NCI-H2029 treated with DMSO at 0.1 percent for 48 hours (cell line): ENCODE results near the gene UNCX.

ENCODE experiments used
- DNase-seq: peaks from one replicate; lab custom pipeline; 2025; lab: John Stamatoyannopoulos, UW

The UNCX gene

DNA sequence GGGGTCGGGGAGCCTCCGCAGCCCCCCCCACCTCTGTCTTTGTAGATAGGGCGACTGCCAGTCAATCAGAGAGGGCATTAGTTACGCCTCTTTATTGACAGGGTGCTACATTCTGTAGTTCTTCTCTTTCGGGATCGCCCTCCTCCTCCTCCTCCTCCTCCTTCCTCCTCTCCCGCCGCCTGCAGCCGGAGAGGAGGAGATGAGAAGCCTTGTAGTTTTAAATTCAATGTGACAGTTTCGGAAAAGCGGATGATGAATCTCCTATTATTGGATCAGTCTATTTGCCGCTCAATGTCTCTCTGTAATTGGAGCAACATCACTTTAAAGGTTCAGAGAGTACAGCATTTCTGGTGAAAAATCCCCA lies 587 bp upstream of the UNCX start:
- no peak for DNase-seq

DNA sequence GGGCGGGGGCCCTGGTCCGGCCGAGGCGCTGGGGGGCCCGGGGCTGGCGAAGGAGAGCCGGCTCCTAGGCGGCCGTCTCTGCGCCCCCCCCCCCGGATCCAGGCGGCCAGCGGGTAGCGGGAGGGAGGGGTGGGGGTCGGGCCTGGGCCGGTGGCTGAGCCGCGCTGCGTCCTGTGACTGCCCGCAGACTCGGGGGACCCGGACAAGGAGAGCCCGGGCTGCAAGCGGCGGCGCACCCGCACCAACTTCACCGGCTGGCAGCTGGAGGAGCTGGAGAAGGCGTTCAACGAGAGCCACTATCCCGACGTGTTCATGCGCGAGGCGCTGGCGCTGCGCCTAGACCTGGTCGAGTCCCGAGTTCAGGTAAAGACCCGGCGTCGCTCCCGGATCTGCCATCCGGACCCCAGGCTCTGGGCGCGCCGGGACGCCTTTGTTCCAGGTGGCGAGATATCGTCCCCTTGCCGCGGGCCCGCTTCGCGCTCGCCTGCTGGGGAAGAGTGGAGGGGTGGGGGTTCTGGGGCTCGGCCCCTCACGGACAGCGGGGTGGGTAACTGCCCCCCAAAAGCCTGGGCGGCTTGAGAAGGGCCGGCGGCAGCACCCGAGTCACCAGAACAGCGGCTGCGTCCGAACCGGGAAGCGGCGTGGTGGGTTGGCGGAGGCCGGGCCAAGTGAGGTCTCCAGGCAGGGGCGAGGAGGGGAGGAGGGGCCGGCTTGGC lies 819 bp downstream of the UNCX start:
- no peak for DNase-seq

DNA sequence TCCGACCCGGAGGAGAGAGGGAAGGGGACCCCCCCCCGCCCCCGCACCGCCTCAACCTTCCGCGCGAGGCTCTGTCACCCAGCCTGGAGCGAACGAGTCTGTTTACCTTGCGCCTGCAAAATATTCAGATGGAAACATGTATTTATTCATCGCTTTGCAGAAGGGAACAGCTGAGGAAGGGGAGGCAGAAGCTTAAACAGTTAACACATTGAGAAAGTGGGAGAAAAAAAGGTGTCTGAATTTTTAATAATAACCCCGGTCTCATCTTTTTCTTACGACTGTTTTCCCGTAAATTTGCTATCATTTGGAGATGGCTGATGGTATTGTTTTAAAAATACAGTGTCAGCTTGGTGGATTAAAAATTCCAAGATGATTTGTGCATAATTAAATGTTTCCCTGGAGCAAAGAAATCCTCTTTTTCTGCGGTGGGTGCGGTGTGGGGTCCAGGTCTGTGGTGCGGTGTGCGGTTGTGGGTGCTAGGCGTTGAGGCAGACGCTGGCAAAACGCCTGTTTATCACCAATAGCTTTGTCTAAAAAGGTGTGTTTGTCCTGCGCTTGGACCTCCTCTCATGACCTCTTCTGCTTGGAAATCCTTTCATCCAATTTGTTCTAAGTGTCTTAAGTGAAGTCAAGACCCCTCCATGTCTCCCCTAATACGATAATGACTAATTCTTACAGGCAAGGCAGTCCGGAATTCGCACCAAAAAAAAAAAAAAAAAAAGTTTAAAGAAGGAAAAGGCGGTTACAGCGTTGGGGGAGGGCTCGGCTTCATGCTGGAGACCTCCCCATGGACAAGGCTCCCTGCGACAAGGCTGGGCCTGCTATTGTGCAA lies 1.6 kb downstream of the UNCX start:
- DNase-seq: no peak

DNA sequence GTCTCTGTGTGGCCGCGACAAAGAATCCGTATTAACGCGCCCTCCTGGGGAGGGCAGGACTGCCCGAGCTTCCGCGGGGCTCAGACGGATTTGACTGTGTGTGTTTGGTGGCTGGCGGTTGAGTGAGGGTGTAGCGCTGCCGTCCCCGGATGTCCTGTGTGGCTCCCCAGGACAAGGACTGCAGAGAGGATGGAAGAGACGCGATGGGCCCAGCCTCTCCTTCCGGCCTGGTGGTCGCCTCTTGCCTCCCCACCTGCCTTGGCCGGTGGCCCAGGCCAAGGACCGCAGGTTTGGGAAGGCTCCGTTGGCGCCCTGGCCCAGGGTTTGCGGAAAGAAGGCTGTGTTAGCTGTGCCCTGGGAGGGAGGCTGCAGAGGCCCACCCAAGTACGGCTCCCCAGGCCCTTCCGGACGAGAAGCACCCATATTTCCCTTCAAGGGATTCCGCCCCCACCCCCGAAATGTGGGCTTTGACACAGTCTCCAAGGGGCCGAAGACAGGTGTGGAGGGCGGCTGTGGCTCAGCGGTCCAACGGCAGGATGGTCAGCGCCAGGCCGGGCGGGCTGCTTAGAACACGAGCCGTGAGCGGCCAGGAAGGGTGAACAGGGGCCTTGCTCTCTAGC lies 2.3 kb downstream of the UNCX start:
- no peak for DNase-seq

DNA sequence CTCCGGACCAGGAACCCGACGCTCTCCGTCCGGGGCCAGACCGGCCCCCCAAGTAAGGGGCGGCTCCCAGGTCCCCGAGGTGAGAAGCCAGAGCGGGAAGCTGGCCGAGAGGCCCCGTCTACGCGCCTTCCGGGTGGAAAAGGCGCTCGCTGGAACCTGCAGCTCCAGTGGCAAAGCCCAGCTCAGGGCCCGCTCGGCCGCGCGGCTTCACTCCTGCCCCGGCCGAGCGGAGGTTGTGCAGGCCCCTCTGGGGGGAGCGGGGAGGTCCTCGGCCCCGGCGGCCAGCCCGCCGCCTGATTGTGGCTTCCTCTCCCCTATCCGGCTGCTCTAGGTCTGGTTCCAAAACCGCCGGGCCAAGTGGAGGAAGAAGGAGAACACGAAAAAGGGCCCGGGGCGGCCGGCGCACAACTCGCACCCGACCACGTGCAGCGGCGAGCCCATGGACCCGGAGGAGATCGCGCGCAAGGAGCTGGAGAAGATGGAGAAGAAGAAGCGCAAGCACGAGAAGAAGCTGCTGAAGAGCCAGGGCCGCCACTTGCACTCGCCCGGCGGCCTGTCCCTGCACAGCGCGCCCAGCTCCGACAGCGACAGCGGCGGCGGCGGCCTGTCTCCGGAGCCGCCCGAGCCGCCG lies 2.9 kb downstream of the UNCX start:
- DNase-seq: no peak

DNA sequence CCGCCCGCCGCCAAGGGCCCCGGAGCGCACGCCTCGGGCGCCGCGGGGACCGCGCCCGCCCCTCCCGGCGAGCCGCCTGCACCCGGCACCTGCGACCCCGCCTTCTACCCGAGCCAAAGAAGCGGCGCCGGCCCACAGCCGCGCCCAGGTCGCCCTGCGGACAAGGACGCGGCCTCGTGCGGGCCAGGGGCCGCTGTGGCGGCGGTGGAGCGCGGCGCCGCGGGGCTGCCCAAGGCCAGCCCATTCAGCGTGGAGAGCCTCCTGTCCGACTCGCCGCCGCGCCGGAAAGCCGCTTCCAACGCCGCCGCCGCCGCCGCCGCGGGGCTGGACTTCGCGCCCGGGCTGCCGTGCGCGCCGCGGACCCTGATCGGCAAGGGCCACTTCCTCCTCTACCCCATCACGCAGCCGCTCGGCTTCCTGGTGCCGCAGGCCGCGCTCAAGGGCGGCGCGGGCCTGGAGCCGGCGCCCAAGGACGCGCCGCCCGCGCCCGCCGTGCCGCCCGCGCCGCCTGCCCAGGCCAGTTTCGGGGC lies 3.5 kb downstream of the UNCX start:
- no peak for DNase-seq

DNA sequence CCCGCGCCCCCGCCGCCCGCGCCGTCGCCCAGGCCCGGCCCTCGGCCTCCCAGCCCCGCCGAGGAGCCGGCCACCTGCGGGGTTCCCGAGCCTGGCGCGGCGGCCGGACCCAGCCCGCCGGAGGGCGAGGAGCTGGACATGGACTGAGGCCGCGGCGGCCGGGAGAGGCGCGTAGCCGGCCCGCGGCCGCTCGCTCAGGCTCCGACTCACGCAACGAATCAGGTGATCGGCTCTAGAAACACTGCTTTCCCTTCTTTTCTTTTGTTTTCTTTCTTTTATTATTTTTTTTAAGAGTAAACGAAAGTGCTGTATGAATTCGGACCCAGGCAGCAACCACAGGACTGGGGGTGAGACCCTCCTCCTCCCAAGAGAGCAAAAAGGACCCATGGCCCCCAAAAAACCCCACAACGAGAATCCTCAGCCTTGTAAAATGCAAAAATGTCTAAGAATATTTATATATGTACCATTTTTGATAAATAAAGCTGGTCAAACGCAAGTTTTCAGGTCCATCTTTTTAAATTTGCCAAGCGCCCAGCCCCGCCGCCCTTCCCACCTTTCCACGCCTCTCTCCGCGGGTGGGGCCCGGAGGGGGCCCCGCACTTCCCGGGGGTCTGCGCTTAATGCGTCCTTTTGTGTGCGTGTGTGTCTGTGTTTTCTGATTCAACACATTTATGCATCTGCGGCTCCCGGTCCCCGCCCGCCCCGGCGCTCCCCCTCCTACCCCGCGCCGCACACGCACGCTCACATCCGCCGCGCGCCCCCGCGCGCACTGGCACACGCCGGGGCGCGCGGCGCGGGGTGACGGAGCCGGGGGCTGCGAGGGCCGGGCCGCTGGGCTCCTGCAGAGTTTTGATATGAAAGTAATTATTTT lies 4.4 kb downstream of the UNCX start:
- DNase-seq: no peak

DNA sequence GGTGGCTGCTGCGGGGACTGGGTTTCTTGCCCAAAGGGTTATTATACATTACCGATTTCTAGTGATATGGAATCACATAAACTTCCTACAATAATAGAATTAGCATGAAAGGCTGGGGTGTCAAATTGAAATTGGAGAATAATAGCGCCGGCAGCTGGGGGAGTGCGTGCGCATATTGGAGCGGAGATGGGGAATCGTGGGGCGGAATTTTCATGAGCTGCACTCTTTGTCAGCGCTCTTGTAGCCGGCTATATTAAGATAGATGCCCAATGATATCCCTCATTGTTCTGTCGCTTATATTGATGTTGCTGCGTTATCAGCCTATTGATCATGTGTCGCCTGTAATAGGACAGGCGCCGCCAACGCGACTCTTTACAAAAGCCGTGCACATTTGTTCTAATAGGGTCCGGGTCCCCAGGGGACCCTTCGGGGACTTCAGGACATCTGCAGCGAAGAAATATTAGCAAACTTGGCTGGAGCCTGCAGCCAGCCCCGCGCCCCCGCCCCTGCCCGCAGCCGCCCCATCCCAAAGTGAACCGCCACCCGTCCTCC lies 5.1 kb downstream of the UNCX start:
- no peak for DNase-seq

DNA sequence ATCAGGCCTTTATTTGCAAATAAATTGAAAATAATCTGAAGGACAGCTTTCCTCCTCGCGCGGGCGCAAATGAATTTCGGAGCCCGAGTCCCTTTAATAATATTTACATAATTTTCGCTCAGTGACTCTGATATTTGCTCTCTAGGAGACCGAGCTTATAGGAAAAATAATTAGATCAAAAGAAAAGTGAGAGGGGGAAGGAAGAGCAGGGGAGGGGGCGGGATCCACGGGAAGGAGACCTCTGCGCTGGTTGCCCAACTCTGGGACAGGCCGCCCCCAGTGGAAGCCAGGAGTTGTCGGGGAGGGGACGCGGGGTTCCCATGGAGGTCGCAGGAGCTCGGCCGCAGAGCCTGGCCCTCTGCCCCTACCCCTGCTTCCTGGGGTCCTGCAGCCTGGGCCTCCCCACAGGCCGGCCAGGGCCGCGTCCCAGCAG lies 5.8 kb downstream of the UNCX start:
- no peak for DNase-seq

DNA sequence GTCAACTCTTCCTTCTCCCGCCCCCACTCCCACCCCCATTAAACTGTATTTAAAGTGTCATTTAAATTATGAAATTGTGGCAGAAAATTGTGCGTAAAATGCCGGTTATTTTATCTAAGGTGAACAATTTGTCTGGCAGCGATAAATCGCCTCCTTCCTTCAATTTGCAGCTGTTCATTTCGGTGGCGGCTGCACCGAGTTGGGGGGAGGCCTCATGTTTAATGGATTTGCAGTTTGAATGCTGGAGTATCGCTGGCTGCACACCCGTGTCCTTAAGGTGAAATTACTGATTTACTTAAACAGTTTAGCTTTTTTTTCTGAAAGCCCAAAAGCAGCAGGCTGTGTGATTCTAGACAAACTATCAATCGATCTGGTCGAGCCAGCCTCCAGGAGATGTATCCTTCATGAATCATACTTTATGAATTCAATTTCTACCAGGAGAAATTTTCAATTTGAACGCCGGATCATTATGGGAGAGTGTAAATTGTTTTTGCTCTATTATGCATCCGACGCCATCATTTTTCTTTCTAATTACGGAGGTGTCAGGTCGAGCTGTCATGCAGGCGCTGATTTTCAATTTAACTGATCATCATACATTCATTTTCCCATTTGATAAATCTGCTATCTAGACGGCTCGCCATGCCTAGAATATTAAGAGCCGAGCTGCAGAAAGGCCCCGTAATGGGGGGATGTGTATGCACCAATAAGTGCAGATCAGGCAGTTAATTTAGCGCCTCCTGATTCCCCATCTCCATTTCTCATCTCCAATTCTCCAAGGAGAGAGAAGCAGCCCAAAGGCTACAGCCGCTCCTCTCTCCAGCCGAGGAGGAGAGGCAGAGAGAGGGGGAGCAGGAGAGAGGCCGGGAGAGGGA lies 6.5 kb downstream of the UNCX start:
- no peak for DNase-seq

DNA sequence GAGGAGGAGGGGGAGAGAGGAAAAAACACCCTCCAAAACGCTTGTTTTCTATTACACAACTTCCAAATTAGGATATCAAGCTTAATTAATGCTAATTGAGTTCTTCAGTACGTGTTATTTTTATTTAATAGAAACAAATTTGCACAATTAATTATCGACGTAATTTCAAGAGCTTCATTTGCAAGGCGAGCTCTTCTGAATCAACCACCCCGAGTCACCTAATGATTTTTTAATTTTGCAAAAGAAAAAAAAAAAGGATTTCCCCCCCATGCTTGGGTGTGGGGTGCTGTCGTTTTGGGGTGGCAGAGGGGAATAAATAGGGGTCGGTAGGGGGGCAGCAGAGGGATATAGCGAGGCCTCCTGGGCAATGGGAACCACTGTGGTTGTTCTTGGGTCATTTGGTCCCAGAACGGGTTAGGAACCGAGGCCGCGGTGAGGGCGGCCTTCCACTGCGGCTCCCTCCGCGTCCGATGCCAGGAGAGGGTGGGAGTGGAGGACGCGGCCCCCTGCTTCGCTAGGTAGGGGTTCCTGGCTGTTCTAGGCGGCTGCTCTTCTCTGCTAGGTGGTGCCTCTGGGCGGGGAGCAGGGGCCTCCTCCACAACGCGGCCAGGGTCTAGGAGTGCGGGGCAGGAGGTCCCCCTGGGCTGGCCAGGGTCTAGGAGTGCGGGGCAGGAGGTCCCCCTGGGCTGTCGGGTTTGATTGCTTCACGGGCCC lies 7.3 kb downstream of the UNCX start:
- no peak for DNase-seq

DNA sequence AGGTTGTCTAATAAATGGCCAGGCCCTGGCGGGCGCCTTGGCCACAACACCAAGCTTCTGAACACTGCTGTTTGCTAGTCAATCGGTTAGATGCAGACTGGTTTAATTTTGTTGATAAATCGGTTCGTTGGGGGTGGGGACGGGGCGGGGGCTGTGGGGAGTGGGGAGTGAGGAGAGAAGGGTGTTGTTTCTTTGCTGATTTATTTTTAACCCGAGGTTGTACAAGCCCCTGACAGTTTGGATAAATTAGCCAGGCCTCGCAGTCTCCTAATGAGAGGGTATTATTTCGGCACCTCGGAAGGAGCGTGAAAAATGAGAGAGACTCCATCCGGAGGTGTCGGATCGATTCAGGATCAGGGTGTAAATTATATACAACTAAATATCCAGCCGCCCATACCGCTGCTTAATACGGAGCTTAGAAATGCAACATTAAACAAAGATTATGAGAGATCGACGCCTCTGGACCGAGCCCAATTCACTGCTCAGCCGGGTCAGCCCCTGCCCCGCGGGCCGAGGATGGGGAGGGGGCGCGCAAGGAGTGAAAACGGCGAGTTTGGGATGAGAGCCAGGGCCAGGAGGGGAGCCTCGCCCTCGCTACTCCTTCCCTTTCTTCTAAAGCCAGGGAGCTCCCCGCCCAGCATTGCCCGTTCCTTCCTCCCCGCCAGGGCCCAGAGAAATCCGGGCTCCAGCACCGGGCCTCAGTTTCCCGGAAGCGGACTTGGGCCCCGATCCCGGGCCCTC lies 8.0 kb downstream of the UNCX start:
- DNase-seq: no peak

DNA sequence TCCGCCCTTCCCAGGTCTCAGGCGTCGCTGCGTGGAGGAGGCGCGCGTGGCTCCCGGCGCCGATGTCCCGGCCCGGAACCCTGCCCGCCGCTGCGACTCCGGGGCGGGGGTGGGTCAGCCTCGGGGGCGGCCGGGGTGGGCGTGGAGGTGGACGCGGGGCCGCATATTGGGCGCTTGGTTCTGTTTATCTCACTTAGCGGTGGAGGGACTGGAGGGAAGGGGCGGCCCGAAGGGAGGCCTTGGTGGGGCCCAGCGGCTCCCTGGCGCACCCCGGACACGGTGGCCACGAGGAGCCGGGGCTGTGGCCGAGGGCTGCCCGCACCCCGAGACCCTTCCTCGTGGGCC lies 8.6 kb downstream of the UNCX start:
- DNase-seq: no peak

DNA sequence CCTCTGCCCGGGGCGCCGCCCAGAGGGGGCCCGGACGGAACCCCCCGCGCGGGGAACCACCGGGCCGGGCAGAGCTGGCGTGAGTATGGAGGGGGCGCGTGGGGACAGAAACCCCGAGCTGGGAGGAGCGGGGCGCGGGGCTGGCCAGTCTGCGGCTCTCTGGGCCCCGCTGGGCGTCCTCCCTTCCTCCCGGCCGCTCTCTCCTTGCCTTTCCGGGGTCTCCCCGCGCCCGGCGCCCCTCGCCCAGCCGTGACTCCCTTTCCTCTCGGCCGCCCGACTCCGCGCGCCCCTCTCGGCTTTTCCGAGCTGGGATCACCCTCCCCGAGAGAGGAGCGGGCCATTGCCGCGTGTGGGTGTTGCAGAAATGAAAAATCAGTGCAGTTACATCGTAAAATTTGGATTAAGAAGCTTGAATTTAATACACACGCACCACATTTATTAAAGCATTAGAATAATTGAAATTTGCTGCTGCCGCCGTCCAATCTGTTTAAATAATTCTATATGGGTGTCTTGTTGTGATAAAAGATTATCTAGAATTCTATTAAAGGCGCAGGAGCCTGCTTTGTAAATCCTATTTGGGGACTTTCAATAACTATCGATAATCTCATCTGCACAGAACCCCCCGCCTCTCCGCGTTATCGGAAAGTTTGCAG lies 9.1 kb downstream of the UNCX start:
- DNase-seq: no peak

DNA sequence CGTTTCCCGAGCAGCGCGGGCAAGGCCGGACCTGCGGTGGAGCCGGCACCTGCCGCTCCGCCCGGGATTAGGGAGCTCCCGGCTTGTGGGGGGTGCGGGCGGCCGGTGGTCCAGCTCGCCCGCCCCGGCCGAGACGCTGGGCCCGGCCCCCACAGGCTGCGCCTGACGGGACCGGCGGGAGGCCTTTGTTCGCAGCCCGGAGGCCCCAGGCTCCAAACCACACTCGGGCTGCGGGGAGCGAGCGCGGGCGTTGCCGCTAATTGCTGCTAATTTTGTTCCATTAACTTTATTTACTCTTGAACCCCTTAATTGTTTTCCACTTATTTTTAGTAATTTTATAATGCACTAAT lies 9.6 kb downstream of the UNCX start:
- DNase-seq: no peak

DNA sequence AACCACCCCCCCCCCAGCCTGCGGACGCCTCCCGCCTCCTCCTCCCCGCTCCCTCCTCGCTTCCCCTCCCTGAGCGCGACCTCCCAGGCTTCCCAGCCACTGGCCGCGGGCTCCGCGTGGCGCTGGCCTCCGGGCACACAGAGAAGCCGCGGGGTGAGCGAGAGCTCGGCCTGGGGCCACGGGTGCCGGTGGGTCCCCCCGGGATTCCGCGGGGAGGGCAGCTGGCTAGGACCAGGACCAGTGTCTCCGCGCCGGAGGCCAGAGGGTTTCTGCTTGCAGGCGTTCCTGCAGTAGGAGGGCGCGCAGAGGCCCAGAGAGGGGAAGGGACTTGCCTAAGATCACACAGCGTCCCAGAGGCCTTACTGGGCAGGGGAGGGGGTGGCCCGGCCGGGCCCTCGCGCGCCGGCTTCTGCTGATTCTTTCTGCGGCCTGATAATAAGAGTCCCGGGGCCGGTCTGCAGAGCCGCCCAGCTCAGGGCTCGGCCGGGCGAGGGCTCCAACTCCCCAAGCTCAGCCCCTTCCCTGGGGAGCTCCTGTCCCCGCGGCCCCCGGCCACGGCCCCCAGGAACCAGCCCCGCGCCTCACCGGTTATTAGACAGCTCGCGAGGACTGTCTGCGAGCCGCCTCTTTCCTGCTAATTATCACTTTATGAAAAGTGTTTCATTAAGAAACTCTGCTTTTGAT lies 10.1 kb downstream of the UNCX start:
- DNase-seq: no peak

DNA sequence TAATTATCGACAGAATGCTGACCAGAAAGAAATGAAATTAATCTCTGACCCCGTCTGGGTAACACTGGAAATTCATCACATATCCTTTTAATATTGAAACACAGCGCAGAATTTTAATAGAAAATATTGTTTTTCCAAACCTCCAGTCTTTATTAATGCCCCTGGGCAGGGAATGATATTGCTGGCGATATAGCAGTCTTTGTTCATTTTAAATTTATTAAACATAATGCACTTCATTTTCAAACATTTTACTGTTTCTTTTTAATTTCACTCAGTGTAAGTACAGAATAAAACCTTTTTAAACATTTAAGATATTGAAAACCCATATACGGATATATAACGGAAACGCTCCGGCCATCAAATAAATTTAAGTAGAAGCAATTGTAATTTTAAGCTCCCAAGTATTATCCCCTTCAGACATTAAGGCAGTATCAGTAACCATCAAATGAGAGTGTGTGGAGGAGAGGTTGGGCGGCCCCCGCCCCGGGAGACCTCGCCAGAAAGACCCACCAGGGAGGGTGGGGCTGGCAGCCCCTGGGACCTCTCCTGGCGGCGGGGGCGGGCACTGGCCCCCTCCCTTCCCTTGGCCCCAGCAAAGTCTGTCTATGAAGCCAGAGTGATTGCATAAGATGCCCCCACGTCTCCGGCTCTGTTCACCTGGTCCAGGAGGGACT lies 10.8 kb downstream of the UNCX start:
- DNase-seq: no peak
